T-helper 9 cell (primary cell): ENCODE data around the gene STXBP1.

Source experiments
- DNase-seq: peaks from one replicate; pipeline ENCODE4 v3.0.0-alpha.2; 2020

STXBP1 gene

GRCh38 chr9:127716412-127716811 is 104.3 kb downstream of the STXBP1 start:
- DNase-seq, result no peak

- no peak for DNase-seq
Measured at GRCh38 chr9:127717766-127718165, 105.7 kb downstream of the STXBP1 start.

GRCh38 chr9:127720031-127720864 is 108.2 kb downstream of the STXBP1 start:
- no peak for DNase-seq

- DNase-seq, result no peak
Measured at GRCh38 chr9:127720865-127721227, 108.8 kb downstream of the STXBP1 start.

GRCh38 chr9:127721391-127721821 is 109.3 kb downstream of the STXBP1 start:
- DNase-seq, result no peak

GRCh38 chr9:127722055-127722745 is 110.1 kb downstream of the STXBP1 start:
- DNase-seq, result no peak

- DNase-seq, result no peak
Measured at GRCh38 chr9:127723013-127723412, 110.9 kb downstream of the STXBP1 start.

- DNase-seq, result no peak
Measured at GRCh38 chr9:127723444-127723843, 111.4 kb downstream of the STXBP1 start.

- no peak for DNase-seq
Measured at GRCh38 chr9:127724012-127724411, 111.9 kb downstream of the STXBP1 start.

- no peak for DNase-seq
Measured at GRCh38 chr9:127726871-127727270, 114.8 kb downstream of the STXBP1 start.

- no peak for DNase-seq
Measured at GRCh38 chr9:127728808-127729207, 116.7 kb downstream of the STXBP1 start.

GRCh38 chr9:127729522-127730256 is 117.6 kb downstream of the STXBP1 start:
- DNase-seq, result no peak

GRCh38 chr9:127730262-127730661 is 118.2 kb downstream of the STXBP1 start:
- DNase-seq, result no peak

GRCh38 chr9:127730799-127731410 is 118.8 kb downstream of the STXBP1 start:
- DNase-seq, result no peak

- DNase-seq, result no peak
Measured at GRCh38 chr9:127731938-127732337, 119.9 kb downstream of the STXBP1 start.

GRCh38 chr9:127732444-127732843 is 120.4 kb downstream of the STXBP1 start:
- no peak for DNase-seq

GRCh38 chr9:127733614-127734013 is 121.5 kb downstream of the STXBP1 start:
- DNase-seq, result no peak

GRCh38 chr9:127734247-127734746 is 122.2 kb downstream of the STXBP1 start:
- DNase-seq, result no peak

GRCh38 chr9:127734747-127735529 is 122.9 kb downstream of the STXBP1 start, which contains the start of gene TOR2A:
Gene TOR2A (minus strand): TSS chr9:127735294. CDS start chr9:127735270, 24 bp downstream.
- DNase-seq, result peak; percentile 99

GRCh38 chr9:127735530-127736185 is 123.6 kb downstream of the STXBP1 start:
- no peak for DNase-seq

GRCh38 chr9:127738666-127739065 is 126.6 kb downstream of the STXBP1 start:
- DNase-seq, result no peak
